Activated CD8-positive, alpha-beta memory T cell treated with anti-CD3 and anti-CD28 coated beads, Interleukin-2, amount 50 U/mL, for 24 hours (primary cell): ENCODE measurements around the gene TBC1D32.
A peak's percentile ranks its signal among the peaks of the same experiment; 100 is the strongest.
"Not testable (repeated sequence)": the region's sequence is repeated elsewhere in the genome, so short reads cannot be mapped to it uniquely, and the experiment has no call there.

Experiments
- DNase-seq: peaks from one replicate; pipeline ENCODE4 v3.0.0-alpha.2; 2020; ENCODE audit errors: extremely low read depth

TBC1D32 gene

GRCh38 chr6:121334299-121335086, at the start of gene TBC1D32:
Gene TBC1D32 (minus strand): TSS chr6:121334480. CDS start chr6:121334430, 50 bp downstream.
- DNase-seq = peak; percentile 68

GRCh38 chr6:121383478-121383877, 49.2 kb upstream of the TBC1D32 start:
- DNase-seq = no peak

- DNase-seq = no peak
These were observed 48.3 kb upstream of the TBC1D32 start for GRCh38 chr6:121382467-121383121.

- no peak for DNase-seq
These were observed 42.1 kb upstream of the TBC1D32 start for GRCh38 chr6:121376411-121376810.

- not testable (repeated sequence) for DNase-seq
These were observed 39.9 kb upstream of the TBC1D32 start for GRCh38 chr6:121374219-121374618.

- DNase-seq = no peak
These were observed 31.5 kb upstream of the TBC1D32 start for GRCh38 chr6:121365536-121366521.

GRCh38 chr6:121356575-121356974, 22.3 kb upstream of the TBC1D32 start:
- no peak for DNase-seq

- no peak for DNase-seq
These were observed 20.5 kb upstream of the TBC1D32 start for GRCh38 chr6:121354764-121355163.

GRCh38 chr6:121352941-121353340, 18.7 kb upstream of the TBC1D32 start:
- DNase-seq = no peak

GRCh38 chr6:121351916-121352315, 17.6 kb upstream of the TBC1D32 start:
- DNase-seq = no peak

- no peak for DNase-seq
These were observed 15.3 kb upstream of the TBC1D32 start for GRCh38 chr6:121349596-121349995.

GRCh38 chr6:121347484-121347883, 13.2 kb upstream of the TBC1D32 start:
- no peak for DNase-seq

GRCh38 chr6:121344539-121344938, 10.3 kb upstream of the TBC1D32 start:
- DNase-seq = no peak

- no peak for DNase-seq
These were observed 5.5 kb upstream of the TBC1D32 start for GRCh38 chr6:121339639-121340226.

GRCh38 chr6:121338956-121339355, 4.7 kb upstream of the TBC1D32 start:
- no peak for DNase-seq

GRCh38 chr6:121338366-121338765, 4.1 kb upstream of the TBC1D32 start:
- no peak for DNase-seq

- no peak for DNase-seq
These were observed 1.1 kb upstream of the TBC1D32 start for GRCh38 chr6:121335087-121336008.

- DNase-seq = not testable (repeated sequence)
These were observed 586 bp downstream of the TBC1D32 start for GRCh38 chr6:121333694-121334093.

- no peak for DNase-seq
These were observed 1.1 kb downstream of the TBC1D32 start for GRCh38 chr6:121333196-121333595.

- no peak for DNase-seq
These were observed 3.8 kb downstream of the TBC1D32 start for GRCh38 chr6:121330516-121330915.

- DNase-seq = no peak
These were observed 13.0 kb downstream of the TBC1D32 start for GRCh38 chr6:121321282-121321681.
